ENCODE results near the gene SLC35E4.
"Not testable (repeated sequence)": the region's sequence is repeated elsewhere in the genome, so short reads cannot be mapped to it uniquely, and the experiment has no call there.

SLC35E4 gene

DNA sequence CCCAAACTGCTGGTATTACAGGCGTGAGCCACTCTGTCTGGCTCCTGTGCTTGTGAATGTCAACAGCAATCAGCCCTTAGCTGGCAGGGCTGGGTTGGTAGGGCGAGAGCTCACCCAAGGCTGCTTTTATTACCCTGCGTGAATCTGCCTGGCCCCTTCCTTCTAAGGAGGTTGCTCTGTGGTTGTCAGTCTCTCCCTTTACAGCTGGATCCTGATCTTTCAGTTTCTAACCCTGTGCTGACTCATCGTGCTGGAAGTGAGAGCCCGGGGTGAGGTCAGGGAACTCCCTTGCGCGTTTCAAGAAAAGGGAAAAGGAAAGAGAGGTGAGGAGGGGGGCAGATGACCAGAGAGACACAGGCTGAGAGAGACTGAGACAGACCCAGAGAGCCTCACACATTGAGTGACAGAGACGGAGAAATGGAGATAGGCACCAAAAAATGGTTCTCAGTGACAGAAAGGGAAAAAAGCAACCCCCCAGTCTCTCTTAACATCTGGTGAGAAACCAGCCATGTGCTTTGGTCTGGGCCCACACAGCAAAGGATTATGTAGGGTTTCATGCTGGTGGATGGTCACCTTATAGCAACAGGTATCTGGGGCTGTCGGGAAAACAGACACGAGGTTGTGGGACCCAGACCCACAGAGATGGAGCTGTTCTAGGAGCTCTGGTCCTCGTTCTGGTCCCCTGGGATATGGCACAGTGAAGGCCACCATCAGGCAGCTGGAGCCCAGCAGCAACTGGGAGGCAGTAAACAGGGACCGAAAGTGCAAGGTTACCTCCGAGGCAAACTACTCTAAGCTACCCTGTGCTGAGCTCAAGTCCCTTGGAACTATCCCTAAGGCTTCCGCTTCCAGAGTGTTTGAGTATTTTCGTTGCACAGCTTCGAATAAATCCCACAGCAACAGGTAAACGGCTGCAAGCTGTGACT is 26.1 kb upstream of the SLC35E4 start:
- peak overlapping the region in 19 of 21 experiments; percentile 10 to 81 (median 55) for H3K27ac ChIP-seq
- no peak overlapping the region for H3K4me3 ChIP-seq

DNA sequence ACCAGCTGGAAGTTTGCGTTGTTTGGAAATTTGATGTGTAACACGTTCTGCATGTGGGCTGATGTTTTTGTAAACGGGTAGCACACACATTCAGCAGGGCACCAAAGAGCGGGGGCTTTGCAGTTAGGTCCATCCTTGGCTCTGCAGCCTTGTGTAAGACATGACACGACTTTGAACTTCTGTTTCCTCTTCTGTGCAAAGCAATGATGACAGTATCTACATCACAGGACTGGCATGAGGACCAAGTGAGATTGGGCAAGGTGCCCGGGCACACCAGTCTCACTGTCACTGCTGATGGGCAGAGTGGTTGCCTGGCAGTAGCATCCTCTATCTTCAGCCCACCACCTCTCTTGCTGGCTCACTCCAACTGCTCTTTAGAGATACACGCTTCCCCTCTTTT is 25.3 kb upstream of the SLC35E4 start:
- Histone ChIP-seq H3K27ac (peak overlapping the region in 1 of 21 experiments; percentile 65), H3K4me3 (no peak overlapping the region)

DNA sequence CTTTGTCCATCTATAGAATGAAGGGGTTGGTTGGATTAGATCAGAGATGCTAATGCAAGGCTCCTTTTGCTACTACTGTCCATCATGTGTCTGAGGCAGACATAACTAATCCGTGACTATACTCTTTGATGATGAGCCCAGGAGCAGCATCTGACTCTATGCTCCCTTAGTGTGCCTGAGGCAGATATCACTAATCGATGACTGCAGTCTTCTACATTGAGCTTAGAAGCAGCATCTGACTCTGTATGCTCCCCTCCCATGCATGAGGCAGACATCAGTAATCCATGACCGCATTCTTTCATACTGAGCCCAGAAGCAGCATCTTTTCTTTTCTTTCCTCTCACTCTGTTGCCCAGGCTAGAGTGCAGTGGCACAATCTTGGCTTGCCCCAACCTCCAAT is 24.4 kb upstream of the SLC35E4 start:
- H3K27ac ChIP-seq: no peak overlapping the region
- H3K4me3 ChIP-seq: no peak overlapping the region

DNA sequence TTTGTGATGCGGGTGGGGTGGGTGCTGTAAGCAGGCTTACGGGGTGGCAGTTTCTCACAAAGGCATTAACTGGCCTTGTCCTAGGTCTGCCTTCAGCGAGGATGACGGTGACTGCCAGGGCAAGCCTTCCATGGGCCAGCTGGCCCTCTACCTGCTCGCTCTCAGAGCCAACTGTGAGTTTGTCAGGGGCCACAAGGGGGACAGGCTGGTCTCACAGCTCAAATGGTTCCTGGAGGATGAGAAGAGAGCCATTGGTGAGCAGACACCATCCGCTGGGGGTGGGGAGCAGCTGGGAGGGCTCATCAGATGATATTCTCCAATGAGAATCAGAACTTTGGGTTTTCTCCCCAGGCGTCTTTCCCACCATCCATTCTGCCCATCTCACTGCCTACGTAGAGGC is 22.8 kb upstream of the SLC35E4 start:
- no peak overlapping the region for H3K27ac ChIP-seq
- H3K4me3 ChIP-seq: no peak overlapping the region

DNA sequence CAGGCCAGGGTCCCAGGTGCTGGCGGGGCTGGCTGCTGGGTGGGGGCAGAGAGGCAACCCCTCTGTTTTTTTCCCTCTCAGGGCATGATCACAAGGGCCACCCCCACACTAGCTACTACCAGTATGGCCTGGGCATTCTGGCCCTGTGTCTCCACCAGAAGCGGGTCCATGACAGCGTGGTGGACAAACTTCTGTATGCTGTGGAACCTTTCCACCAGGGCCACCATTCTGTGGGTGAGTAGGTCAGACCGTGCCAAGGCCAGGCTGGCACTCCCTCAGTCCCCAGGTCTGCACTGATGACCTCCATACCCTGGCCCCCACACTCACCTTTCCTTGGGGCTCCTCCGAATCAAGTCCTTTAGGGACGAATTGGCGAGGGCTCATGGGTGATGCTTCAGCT is 21.3 kb upstream of the SLC35E4 start:
- Histone ChIP-seq H3K4me3 (no peak overlapping the region), H3K27ac (no peak overlapping the region)

DNA sequence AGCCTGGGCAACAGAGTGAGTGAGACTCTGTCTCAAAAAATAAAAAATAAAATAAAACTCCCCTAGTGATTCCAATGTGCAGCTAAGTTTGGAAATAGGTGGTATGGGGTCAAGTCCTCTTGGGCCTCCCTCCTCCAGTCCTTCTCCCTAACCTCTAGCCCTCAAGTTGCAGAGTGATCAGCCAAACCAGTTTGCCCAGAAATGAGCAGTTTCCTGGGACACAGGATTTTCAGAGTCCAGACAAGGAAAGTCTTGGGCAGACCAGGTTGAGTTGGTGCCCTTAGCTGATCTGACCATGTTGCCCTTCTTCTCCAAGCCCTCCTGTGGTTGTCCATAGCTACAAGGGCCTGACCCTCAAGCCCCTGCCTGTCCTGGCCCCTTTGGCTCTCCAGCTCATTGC is 20.7 kb upstream of the SLC35E4 start:
- no peak overlapping the region for H3K4me3 ChIP-seq
- H3K27ac ChIP-seq: no peak overlapping the region

DNA sequence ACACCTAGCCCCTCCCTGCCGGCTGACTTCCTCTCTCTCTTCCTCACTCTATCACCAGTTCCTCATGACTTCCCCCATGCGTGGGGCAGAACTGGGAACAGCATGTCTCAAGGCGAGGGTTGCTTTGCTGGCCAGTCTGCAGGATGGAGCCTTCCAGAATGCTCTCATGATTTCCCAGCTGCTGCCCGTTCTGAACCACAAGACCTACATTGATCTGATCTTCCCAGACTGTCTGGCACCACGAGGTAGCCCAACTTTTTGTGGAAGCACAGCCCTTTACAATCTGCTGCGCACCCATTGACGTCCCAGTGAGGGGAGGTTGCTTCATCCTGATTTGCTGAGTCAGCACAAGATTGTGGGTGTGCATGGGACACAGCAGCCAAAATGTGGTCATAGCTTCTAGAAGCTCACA is 20.0 kb upstream of the SLC35E4 start:
- no peak overlapping the region for H3K4me3 ChIP-seq
- no peak overlapping the region for H3K27ac ChIP-seq

DNA sequence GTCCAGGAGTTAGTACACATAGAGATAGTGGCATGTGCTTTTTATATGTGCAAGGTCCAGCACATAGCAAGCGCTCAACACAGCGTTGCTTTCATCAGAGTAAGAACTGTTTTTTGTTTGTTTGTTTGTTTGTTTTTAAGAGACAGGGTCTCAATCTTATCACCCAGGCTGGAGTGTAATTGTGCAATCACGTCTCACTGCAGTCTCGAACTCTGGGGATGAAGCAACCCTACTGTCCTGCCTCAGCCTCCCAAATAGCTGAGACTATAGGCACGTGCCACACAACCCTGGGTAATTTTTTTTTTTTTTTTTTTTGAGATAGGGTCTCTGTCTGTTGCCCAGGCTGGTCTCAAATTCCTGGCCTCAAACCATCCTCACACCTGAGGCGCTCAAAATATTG is 17.8 kb upstream of the SLC35E4 start:
- no peak overlapping the region for H3K4me3 ChIP-seq
- H3K27ac ChIP-seq: no peak overlapping the region

DNA sequence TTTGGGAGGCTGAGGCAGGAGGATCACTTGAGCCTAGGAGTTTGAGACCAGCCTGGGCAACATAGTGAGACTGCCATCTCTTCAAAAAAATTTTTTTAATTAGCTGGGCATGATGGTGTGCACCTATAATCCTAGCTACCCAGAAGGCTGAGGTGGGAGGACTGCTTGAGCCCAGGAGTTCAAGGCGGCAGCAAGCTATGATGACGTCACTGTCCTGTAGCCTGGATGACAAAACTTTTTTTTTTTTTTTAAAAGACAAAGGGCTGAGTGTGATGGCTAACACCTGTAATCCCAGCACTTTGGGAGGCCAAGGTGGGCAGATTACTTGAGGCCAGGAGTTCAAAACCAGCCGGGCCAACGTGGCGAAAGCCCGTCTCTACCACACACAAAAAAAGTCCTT is 15.7 kb upstream of the SLC35E4 start:
- H3K4me3 ChIP-seq, H3K27ac ChIP-seq: not testable (repeated sequence)

DNA sequence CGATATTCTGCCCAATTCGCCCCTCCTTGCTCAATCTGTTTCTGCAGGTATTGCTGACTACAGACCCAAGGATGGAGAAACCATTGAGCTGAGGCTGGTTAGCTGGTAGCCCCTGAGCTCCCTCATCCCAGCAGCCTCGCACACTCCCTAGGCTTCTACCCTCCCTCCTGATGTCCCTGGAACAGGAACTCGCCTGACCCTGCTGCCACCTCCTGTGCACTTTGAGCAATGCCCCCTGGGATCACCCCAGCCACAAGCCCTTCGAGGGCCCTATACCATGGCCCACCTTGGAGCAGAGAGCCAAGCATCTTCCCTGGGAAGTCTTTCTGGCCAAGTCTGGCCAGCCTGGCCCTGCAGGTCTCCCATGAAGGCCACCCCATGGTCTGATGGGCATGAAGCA is 9.2 kb upstream of the SLC35E4 start:
- H3K4me3 ChIP-seq: no peak overlapping the region
- H3K27ac ChIP-seq: no peak overlapping the region

DNA sequence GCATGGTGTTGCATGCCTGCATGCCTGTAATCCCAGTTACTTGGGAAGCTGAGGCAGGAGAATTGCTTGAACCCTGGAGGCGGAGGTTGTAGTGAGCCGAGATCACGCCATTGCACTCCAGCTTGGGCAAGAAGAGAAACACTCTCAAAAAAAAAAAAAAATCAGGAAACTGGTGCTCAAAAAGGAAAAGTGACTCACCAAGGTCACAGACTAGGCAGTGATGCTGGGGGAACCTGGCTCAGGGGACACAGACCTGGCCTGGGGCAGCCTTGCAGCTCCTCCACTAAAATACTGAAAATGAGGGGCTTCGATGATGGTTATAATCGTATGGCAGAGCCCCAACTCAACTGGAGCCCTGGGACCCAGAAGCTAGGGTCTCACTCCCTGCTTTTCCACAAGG is 8.1 kb upstream of the SLC35E4 start:
- H3K4me3 ChIP-seq: no peak overlapping the region
- H3K27ac ChIP-seq: no peak overlapping the region

DNA sequence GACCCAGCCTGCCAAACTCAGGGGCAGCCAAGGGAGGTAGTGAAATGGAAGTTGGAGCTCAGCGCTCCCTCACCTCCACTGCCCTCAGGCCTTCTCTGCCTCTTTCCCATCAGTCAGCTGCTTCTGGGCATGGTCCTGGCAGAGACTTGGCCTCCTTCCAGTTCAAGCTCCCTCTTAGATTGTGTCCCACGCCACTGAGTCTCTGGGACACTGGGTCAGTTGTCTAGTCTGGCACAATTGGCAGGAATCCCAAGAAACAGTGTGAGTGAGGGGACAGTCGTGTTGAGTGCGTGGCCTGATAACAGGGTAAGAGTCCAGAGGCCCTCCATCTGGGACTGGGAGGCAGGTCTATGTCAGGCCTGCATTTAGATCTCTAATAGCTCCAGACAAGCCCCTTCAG is 7.1 kb upstream of the SLC35E4 start:
- H3K27ac ChIP-seq: no peak overlapping the region
- H3K4me3 ChIP-seq: no peak overlapping the region

DNA sequence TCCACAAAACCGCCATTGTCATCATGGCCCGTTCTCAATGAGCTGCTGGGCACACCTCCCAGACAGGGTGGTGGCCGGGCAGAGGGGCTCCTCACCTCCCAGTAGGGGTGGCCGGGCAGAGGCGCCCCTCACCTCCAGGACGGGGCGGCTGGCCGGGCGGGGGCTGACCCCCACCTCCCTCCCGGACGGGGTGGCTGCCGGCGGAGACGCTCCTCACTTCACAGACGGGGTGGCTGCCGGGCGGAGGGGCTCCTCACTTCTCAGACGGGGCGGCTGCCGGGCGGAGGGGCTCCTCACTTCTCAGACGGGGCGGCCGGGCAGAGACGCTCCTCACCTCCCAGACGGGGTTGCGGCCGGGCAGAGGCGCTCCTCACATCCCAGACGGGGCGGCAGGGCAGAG is 4.1 kb upstream of the SLC35E4 start:
- H3K4me3 ChIP-seq, H3K27ac ChIP-seq: not testable (repeated sequence)

DNA sequence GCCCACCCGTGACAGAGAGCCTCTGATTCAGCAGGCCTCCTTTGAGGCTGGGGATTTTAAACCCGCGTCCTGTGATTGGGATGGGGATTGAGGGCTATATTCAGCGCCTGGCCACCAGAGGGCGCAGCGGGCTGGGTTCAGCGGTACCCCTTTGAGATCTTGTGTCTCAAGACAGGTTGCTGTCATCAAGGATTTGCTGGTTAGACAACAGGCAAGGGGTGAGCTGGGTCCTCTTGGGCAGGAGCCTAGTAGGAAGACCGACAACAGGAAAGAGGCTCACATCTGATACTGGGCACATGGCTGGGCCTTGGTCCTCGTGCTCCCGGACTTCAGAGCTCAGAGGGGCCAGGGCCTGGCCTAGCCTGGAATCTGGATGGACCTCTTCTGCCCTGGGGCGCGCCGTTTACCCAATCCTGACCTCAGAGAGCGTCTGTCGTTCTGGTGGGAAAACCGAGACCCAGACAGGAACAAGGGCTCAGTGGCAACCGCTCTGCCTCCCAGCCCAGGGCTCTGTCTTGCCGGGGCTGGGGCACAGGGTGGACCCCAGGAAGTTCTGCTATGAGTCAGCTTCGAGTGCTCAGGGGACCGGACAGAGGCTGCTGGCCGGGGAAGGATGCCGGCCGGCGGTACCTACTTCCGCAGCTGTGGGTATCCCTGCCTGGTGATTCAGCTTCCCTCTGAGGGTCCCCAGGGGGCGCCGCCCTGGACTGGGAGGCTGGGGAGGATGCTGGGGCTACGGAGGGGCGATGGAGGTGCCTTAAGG is 929 bp upstream of the SLC35E4 start:
- H3K4me3 ChIP-seq: peak overlapping the region; percentile 49 to 71 (median 54)

DNA sequence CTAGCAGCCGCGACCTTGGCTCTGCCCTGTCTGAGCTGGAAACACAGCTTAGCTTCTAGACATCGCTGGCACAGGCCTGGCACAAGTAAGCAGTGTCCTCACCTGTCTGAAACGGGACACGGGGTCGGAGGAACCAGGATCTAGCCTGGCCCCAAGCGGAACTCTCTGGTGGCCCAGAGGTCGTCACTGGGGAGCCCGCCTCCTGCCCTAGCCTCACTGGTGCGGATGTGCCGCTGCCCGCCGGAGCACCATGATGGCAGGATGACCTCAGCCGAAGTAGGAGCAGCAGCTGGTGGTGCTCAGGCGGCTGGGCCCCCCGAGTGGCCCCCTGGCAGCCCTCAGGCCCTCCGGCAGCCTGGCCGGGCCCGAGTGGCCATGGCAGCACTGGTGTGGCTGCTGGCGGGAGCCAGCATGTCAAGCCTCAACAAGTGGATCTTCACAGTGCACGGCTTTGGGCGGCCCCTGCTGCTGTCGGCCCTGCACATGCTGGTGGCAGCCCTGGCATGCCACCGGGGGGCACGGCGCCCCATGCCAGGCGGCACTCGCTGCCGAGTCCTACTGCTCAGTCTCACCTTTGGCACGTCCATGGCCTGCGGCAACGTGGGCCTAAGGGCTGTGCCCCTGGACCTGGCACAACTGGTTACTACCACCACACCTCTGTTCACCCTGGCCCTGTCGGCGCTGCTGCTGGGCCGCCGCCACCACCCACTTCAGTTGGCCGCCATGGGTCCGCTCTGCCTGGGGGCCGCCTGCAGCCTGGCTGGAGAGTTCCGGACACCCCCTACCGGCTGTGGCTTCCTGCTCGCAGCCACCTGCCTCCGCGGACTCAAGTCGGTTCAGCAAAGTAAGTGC is 871 bp downstream of the SLC35E4 start:
- peak overlapping the region; percentile 49 to 71 (median 54) for H3K4me3 ChIP-seq
- H3K27ac ChIP-seq: peak overlapping the region in 20 of 21 experiments; percentile 44 to 95 (median 80)

More for the DNA sequence above, 929 bp upstream of the SLC35E4 start:
- peak overlapping the region; percentile 32 to 95 (median 80) for H3K27ac ChIP-seq

DNA sequence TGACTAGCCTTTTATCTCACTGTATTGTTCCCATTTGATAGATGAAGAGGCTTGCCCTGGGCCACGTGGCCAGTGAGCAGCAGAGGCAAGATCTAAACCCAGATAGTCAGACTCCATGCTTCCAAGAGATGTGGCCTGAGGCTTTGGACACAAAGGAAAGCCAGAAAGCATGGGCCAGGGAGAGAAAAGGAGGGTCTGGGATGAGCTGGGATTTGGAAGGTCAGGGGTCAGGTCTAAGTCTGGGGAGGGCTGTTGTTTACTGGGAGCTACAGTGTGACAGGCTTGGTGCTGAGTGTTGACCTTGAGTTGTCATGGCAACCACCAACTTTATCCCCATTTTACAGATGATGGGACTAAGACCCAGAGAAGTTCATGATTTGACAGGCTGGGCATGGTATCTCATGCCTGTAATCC is 2.1 kb downstream of the SLC35E4 start:
- no peak overlapping the region for H3K27ac ChIP-seq

DNA sequence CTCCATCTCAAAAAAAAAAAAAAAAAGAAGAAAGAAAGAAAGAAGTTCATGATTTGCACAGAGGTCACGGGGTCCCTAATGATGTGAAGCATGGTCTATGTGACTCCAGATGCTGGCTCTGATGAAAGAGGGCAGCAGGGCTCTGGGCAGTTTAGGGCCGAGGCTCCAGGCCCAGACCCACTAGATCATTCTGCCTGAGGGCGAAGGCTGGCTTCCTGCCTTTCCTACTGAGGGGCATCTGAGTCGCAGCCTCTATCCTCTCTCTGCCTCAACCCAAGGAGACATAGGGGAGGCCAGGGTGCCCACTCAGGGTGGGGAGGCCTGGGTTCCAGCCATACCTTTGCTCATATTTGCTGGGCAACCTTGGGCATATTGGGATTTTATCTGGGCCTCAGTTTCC is 4.8 kb downstream of the SLC35E4 start:
- Histone ChIP-seq H3K4me3 (no peak overlapping the region), H3K27ac (no peak overlapping the region)

More for the DNA sequence above, 2.1 kb downstream of the SLC35E4 start:
- H3K4me3 ChIP-seq: peak overlapping the region in 3 of 7 experiments; percentile 54 to 71 (median 61)

DNA sequence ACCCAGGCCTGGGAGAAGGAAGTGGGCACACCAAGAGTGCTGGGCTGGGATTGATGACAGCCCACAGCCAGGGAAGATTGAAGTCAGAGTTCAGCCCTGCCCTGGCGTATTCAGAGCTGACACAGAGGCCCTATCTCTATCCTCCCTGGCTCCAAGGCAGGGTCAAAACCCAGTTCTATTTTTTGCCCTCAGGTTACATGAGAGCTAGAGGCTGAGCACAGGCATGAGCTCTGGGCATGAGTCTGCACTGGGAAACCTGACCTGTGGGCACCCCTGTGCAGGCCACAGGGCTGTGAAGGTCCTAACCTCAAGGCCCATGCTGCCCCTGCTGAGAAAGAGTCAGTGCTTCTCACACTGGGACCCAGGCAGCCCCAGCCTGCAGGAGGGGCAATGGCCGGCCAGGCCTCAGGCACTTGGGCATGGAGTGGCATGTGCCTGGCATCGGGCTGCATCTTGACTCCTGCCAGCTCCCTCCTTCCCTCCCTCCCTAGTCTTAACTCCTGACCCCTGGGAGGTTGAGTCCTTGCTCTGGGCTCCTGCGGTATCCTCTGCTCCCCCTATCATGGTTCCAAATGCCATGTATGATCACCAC is 5.4 kb downstream of the SLC35E4 start:
- Histone ChIP-seq H3K27ac (no peak overlapping the region), H3K4me3 (no peak overlapping the region)

DNA sequence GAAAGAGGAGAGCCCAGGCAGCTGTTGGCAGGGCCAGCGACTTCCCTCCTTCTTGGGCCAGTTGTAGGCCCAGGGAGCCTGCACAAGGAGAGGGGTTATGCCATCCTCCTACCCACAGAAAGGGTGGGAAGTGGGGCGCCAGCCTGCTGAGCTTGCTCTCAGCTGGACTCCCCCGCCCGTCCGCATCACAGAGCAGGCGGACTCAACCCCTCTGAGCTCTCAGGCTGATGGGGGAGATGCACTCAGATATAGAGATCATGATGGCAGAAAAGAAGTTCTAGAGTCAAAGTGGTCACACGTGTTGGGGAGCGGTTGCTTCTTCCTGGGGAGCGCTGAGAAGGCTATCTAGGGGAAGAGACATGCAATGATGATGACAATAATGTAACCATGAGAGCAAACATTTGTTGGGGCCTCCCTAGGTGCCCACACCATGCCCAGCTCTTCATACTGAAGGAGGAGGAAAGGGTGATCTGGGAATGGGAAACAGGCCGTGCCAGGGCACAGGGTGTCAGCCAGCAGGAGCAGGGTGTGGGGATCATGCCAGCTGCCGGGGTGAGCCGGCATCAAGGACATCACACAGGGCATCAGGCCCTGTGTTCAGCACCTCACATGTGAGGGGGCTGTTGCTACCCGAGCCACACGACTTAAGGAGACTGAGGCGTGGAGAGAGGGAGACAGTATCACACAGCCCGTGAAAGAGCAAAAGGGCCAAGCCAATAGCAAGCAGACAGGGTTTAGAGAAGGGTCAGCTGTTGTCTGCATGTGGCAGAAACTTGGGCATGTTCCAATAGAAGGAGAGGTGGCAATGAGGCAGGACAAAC is 7.7 kb downstream of the SLC35E4 start:
- no peak overlapping the region for H3K4me3 ChIP-seq
- H3K27ac ChIP-seq: peak overlapping the region in 1 of 21 experiments; percentile 20
